NB4 (cell line): ENCODE data around the gene RASAL2.

Source experiments
- DNase-seq: peaks from one replicate; pipeline ENCODE4 v3.0.0; 2010; ENCODE audit warnings: low read depth
- H3K4me3 ChIP-seq: one replicate; pipeline ENCODE4 v1.5.1; 2011; ENCODE audit warnings: mild to moderate bottlenecking, low read depth, low read length, moderate library complexity
- MYC ChIP-seq: IDR thresholded peaks from 2 replicates; pipeline ENCODE4 v1.6.1; 2011; ENCODE audit warnings: low read depth, low read length
- POLR2A ChIP-seq: IDR thresholded peaks from 2 replicates; pipeline ENCODE4 v1.6.1; 2011; ENCODE audit warnings: mild to moderate bottlenecking; ENCODE audit not compliant: insufficient read length; ENCODE audit errors: extremely low read depth
- TF ChIP-seq, protein P1 (sequence below): IDR thresholded peaks from 2 replicates; pipeline ENCODE4 v1.6.1; 2011; ENCODE audit warnings: low read depth, low read length
- TF ChIP-seq, protein P2 (sequence below): IDR thresholded peaks from one replicate; pipeline ENCODE4 v1.5.1; 2012; ENCODE audit warnings: low read depth, low read length

RASAL2 gene

DNA sequence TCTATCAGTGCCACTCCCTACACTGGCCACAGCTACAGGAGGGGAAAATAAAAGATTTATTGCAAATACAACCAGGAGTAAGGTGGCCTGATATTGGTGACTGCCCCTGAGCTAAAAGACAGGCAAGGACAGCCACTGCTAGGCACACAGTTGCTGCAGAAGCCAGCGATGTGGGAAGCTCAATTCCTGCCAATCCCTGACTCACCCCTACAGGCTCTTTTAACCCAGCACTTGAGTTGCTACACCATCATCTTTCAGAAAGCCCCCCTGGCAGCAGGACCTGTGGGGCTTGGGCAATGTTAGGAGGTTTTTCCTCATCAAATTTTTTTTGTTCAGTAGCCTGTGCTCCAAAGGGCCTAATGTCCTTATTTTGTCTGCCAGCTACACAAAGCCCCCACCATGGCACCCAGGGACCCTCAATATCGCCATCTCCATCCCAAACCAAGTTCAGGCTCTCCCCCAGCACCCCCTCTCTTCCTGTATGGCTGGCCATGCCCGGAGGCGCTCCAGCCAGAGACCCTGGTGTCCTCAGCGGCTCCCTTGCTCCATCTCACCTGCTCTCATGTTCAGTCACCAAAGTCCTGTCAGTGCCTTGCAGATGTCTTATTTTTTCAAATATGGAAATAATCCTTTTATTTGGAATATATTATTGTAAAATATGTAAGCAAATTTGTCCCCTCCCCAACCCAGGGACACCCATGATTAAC lies 389.5 kb downstream of the RASAL2 start:
- H3K4me3 ChIP-seq = no peak overlapping the region
- no peak for DNase-seq
- TF ChIP-seq, protein P1, sequence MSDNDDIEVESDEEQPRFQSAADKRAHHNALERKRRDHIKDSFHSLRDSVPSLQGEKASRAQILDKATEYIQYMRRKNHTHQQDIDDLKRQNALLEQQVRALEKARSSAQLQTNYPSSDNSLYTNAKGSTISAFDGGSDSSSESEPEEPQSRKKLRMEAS = no peak
- TF ChIP-seq POLR2A (no peak), MYC (no peak)
- TF ChIP-seq, protein P2, sequence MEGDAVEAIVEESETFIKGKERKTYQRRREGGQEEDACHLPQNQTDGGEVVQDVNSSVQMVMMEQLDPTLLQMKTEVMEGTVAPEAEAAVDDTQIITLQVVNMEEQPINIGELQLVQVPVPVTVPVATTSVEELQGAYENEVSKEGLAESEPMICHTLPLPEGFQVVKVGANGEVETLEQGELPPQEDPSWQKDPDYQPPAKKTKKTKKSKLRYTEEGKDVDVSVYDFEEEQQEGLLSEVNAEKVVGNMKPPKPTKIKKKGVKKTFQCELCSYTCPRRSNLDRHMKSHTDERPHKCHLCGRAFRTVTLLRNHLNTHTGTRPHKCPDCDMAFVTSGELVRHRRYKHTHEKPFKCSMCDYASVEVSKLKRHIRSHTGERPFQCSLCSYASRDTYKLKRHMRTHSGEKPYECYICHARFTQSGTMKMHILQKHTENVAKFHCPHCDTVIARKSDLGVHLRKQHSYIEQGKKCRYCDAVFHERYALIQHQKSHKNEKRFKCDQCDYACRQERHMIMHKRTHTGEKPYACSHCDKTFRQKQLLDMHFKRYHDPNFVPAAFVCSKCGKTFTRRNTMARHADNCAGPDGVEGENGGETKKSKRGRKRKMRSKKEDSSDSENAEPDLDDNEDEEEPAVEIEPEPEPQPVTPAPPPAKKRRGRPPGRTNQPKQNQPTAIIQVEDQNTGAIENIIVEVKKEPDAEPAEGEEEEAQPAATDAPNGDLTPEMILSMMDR = no peak

DNA sequence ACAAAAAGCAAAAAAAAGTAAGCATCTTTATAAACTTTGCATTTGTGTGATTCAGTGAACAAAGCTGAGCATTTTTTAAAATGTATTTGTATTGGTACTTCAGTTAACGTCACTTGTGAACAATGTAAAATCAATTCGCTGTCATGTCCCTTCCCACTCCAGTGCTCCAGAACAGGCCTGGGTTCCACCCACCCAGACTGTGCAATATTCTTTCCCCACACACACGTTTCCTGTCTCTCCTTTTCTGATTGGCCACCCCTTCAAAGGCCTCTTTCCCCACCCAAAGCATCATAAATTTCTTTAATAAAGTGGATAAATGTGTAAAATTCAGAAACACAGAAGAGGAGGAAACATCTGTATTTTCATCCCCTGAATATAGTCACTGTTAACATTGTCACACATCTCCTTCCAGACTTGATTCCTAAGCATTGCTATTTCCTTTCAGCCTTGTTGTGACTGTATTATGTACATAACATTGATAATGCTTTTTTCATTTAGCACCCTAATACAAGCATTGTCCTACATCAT lies 390.9 kb downstream of the RASAL2 start:
- TF ChIP-seq, protein P2 = no peak
- TF ChIP-seq, protein P1 = no peak
- no peak for TF ChIP-seq POLR2A
- H3K4me3 ChIP-seq = no peak overlapping the region
- DNase-seq = no peak

DNA sequence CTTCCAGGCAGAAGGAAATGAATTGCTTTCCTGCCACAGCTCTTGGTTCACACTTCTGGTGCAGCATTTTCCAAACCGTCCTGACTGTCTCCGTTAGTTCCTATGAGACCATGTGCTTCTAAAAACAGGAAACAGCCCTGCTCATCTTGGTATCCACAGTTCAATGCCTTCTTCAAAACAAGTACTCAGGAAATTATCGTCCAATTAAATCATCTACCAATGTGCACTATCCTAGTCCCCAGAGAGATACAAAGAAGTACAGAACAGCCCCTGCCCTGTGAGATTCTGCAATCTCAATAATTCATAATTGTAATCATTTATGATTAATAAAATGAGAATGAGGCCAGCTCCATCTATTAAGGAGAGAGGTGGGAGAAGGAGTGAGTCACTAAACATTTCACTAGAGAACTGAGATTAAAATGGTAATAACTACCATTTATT lies 391.7 kb downstream of the RASAL2 start:
- H3K4me3 ChIP-seq = no peak overlapping the region
- no peak for DNase-seq
- TF ChIP-seq, protein P1 = peak; percentile 52; the same call in 1 of the 2 replicates
- TF ChIP-seq, protein P2 = no peak
- TF ChIP-seq POLR2A (no peak), MYC (no peak)

DNA sequence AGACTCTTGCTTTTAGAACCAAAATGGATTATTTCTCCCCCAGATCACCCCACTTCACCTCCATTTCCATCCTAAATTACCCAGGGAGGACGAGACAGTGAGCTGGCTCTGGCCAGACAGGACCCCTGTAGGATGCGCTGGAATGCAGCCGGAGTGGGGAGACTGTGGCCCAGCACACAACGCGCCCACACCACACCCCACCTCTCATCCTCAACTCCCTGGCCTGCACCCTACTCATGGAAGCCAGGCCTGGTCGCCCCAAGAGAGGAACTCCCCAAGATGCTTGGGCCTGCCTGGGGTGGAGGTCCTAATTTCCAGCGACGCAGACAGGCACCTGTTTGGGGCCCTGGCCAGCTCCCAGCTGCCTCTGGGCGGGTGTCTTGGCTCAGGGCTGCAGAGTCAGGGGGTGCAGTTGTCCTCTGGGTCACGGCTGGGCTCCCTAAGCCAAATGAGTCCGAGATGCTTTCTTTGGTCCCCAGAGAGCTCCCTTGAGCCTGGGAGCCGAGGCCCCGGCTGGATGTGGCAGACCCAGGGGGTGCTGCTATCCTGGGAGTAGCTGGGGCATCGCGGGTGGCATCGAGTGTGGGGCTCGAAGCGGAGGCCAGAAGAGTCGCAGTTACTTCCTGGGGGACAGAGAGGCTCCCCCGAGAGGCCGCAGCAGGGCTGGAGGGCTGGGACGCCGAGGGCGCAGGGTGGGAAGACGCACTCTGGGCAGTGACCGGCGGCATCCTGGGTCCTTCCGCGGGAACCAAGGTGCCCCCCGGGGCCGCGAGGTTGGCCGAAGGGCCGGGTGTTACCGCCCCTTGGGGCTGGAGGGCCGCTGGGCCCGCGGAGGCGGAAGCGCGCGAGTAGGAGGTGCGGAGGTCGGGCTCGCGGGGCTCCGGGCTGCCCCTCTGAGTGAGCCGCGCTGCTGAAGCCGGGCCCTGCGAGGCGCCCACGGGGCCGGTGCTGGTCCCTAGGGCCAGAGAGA lies 392.5 kb downstream of the RASAL2 start:
- DNase-seq = no peak
- H3K4me3 ChIP-seq = no peak overlapping the region
- TF ChIP-seq POLR2A = no peak
- TF ChIP-seq, protein P1 = no peak
- no peak for TF ChIP-seq MYC
- TF ChIP-seq, protein P2 = no peak

DNA sequence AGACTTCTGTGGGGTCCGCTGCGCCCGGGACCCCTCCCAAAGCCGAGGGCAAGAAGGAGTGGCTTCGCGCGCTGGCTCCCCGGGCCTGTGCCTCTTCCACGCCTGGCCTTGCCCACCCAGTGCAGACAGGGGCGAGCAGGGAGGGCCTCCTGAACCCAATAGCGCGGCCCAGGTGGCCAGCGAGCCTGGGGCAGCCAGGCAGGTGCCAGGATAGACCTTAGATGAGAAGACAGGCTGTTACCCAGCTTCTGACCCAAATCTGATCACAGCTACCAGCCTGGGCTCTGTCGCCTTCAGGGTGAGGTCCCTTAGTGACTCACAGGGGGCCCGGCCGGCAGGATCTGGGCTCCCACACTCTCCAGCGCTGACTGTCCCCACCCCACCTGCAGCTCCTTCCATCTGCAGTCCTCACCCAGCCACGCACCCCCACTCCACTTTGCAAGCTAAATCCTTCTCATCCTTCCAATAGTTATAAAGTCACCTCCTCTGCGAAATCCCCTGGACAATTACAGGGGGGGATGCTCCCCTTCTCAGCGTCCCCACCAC lies 393.2 kb downstream of the RASAL2 start:
- H3K4me3 ChIP-seq = no peak overlapping the region
- TF ChIP-seq, protein P2 = no peak
- no peak for TF ChIP-seq MYC
- TF ChIP-seq POLR2A = no peak
- TF ChIP-seq, protein P1 = no peak
- no peak for DNase-seq
